ENCODE measurements around the gene SLC51B.
A peak's percentile ranks its signal among the peaks of the same experiment; 100 is the strongest.
"Not testable (repeated sequence)": the region's sequence is repeated elsewhere in the genome, so short reads cannot be mapped to it uniquely, and the experiment has no call there.

The SLC51B gene

DNA sequence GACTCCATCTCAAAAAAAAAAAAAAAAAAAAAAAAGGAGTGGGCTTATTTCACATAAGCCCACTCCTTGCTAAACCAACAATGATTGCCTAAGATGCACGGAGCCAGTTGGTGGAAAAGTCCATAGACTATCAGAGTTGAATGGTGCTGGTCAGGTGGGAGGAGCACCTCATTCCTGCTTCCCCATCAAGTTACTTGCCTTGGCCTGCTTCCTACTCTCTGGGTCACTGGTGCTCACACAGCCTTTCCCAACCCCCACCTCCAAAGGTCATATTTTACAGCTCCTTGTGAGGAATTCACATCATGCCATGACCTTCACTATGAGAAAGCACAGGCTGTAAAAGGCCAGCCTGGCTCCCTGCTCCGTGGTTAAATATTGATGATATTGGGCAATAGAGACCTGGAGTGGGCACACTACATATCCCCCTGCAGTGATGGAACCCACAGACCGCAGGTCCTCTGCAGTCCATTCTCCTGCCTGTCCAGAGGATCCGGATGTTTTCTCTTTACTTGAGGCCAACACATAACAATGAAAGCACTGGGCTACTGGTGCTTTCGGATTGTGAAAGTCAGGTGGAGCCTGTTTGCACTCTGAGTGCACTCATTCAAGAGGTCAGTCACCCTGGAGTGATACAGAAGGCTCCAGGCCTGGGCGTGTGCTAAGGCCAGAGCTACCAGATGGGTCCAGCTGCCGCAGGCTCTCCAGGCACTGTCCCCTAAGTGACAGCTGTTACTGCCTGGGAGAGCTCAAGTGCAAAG lies at the start of gene SLC51B:
TSS of gene SLC51B (plus strand) at position 664 of the 758 bp plus-strand sequence. CDS start 4,618 bp downstream, outside the sequence.
- DNase-seq = no peak

DNA sequence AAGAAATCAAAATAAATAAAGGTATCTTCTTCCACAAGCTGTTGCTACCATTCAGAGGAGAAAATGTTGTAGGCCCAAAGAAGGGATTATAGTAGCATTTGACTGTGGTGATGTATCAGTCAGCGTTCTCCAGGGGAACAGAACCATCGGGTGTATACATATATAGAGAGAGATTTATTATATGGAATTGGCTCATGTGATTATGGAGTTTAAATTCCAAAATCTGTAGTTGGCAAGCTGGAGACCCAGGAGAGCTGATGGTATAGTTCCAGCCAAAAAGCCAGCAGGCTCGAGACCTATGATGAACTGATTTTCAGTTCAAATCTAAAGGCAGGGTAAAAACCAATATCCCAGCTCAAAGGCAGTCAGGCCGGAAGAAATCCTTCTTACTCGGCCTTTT lies 48.1 kb upstream of the SLC51B start:
- DNase-seq = no peak

DNA sequence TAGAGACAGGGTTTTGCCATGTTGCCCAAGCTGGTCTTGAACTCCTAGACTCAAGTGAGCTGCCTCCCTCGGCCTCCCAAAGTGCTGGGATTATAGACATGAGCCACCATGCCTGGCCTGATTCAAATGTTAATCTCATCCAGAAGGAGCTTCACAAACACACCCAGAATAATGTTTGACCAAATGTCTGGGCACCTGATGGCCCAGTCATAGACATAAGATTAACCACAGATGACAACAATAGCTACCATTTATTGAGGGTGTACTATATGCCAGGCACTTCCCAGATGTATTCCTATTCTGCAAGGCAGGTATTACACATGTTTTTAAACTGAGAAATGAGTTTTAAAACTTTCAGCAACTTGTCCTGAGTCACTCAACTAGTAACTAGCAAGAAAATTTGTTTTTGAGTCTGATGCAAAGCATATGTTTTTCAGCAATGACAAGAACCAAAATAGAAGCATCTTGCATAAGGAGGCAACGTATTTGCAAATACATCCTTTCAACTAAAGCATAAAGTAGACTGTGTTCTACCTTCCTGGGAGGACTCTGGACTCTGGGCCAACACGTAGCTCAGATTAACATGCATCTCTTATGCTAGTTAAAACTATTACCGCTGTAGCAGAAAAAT lies 47.3 kb upstream of the SLC51B start:
- DNase-seq = no peak

DNA sequence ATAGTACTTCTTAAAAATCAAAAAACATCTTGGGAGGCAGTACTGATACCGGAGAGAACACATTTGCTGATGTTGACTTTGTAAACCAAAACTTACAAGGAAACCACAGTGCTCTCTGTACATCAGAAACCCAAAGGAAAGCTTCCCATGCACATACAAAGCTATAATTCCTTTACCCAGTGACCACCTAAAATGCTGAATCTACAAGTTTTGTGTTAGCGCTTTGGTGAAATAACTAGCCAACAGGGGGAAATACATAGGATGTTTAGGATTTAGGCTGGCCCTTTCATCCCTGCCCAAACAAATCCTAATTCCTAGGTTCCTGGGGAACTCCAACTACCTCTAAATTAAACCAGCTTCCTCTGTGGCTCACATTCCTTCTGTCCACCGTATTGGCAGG lies 40.2 kb upstream of the SLC51B start:
- DNase-seq = no peak

DNA sequence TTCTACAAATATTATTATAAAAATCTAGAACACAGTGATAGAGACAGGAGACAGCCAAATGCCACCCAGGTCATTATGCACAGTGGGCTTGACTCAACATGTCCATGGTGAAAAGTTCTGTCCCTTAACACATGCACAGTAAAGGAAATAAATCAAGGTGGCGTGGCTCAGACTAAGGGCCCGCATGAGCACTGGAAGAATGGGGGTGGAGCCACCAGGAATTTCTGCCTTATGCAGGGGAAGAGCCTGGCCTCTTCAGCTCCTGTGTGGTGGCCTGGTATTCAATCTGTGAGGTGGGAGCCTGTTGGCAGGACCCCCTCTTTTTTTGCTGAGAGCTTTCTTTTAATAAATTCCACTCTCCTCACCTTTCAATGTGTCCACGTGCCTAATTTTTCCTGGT lies 38.3 kb upstream of the SLC51B start:
- DNase-seq = no peak

DNA sequence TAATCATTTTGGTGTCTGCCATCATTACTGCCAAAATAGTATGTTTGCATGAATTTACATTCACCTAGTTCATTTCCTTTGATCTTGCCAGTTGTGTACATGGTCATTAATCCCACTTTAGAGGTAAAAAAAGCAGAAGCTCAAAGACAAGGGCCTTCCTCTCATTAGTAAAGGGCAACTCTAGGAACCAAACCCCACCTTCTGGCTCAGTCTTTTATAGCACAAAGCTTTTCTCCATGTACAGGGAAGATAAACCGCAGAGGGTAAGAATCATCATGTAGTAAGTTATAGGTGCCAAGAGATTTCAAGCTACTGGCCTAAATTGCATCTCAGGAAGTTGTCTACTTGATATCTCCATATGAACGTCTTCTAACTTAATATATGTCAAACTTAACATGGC lies 36.2 kb upstream of the SLC51B start:
- DNase-seq = no peak

DNA sequence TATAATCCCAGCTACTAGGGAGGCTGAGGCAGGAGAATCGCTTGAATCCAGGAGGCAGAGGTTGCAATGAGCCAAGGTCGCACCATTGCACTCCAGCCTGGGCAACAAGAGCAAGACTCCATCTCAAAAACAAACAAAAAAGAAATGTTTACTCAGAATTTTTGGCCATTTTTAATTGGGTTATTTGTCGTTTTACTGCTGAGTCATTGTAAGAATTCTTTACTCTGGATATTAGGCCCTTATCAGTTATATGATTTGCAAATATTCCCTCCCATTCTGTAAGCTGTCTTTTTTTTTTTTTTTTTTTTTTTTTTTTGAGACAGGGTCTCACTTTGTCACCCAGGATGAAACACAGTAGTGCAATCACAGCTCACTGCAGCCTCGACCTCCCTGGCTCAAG lies 34.0 kb upstream of the SLC51B start:
- not testable (repeated sequence) for DNase-seq

DNA sequence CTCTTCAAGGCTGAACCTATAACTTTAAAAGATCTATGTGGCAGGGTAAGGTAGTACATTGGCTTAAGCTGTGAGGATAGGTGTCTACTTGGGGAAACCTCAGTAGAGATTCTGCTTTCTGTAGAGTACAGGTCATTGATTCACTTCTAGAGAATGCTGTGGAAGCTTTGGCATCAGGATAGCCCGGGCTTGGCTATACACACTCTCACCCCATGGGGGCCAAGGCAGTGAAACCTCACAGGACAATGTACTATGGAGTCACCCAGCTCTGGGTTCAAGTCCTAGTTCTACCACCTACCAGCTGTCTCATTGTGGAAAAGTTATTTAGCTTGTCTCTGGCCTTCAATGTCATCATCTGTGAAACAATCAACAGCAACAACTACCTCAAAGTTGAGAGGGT lies 24.8 kb upstream of the SLC51B start:
- DNase-seq = no peak

DNA sequence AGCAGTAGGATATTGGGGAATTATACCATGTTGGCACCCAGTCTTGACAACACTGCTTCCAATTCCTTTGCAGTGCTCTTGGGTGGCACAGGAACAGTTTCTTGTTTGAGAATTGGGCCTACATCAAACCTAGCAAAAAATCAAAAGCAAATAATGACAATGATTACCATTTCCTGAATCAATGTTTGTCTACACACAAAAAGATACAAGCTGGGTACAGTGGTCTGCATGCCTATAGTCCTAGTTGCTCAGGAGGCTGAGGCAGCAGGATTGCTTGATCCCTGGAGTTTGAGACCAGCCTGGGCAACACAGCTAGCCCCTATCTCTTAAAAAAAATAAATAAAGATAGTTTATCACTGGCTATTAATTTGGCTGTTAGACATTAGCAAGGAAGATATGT lies 23.7 kb upstream of the SLC51B start:
- DNase-seq = no peak

DNA sequence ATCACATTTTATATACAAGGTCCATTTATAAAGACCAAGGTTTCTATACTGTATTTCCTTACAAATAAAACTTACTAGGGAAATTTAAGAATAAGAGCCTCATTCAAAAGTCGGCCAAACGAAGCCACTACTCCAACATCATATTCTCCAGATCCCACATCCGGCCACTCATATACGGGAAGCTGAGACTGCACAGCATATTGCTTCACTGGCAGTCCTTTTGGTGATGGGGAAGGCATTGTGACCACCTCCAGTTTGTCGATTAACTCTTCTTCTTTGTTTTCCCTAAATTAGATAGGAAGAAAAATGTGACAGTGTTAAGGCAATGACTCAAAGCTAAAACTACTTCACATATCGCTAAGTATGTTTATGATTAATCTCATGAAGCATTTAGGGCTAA lies 18.4 kb upstream of the SLC51B start:
- DNase-seq = no peak

DNA sequence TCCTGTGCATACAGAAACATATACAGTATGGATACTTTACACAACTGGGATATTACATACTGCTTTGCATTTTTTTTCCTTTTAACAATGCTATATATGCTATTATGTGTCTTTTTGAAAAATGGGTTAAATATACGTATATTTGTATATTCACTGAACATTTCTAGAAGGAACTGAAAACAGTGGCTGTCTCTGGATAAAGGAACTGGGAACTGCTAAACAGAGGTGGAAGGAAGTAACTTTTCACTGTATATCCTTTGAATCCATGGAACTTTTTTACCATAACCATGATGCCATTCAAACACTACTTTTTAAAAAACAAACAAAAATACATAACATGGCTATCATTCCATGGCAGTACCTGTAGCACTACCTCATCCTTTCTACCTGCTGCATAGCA lies 17.6 kb upstream of the SLC51B start:
- no peak for DNase-seq

DNA sequence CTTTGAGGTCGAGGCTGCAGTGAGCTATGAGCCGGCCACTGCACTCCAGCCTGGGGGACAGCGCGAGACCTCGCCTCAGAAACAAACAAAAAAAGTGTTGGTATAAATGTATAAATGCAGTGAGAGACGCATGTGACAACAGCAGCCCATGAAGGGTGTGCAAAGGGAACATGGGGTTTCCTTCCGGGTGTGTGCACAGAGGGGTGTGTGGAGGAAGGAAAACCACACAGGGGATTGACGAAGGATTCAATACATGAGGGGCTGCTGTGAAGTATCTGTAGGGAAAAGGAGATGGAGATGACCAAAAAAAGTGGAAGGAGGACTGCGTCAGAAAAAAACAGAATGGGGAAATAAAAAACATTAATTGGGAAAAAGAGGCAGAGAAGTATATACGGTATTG lies 16.8 kb upstream of the SLC51B start:
- no peak for DNase-seq

DNA sequence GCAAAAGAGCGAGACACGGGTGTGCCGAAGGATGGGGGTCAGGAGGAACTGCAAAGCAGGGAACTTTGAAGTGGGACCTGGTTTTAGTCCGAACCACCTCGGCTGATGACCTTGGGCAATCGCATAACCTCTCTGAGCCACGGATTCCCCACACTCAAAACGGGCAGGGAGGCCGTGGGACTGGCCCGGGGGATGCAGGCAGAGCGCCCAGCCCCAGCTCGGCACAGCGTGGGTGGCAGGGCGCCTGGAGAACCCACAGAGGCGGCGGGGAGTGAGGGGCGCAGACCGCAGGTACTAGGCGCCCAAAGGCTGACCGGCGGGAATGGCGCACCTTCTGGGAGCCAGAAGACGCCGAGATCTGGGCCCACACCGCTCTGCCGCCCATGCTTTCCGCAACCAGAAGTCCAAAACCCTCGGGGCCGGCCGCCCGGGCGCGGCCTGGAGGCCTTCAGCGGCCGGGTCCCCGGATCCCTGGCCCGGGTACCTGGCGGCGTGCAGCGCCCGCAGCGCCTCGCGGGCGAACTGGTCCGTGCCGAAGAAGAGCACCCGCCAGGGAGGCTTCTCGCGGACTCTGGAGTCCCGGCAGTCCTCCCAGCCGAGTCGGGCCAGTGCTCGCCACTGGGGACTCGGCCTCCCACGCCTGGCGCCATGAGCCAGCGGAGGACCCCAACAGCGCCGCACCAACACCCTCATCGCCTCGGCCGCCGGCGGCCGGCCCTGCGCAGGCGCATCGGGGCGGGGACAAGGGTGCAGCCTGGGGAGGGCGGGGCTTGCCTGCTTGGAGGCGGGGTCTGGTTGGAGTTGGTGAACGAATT lies 16.1 kb upstream of the SLC51B start, which contains the start of gene MTFMT:
TSS of gene MTFMT (minus strand) at position 719 of the 815 bp plus-strand sequence. CDS start at position 693, 26 bp downstream.
- DNase-seq = peak; percentile 7

DNA sequence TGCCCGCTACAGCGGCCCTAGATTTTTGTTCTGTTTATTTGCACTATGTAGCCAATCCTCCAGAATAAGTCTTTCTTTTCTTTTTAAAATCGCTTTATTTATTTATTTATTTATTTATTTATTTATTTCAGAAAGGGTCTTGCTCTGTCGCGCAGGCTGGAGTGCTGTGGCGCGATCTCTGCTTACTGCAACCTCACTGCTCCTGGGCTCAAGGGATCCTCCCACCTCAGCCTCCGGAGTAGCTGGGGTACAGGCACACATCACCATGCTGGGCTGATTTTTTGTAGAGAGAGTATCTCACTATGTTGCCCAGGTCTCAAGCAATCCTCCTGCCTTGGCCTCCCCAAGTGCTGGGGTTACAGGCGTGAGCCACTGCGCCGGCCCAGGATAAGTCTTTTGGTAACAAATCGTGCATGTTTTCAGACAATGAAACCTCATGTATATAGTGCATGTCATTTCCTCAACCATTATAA lies 15.4 kb upstream of the SLC51B start:
- no peak for DNase-seq

DNA sequence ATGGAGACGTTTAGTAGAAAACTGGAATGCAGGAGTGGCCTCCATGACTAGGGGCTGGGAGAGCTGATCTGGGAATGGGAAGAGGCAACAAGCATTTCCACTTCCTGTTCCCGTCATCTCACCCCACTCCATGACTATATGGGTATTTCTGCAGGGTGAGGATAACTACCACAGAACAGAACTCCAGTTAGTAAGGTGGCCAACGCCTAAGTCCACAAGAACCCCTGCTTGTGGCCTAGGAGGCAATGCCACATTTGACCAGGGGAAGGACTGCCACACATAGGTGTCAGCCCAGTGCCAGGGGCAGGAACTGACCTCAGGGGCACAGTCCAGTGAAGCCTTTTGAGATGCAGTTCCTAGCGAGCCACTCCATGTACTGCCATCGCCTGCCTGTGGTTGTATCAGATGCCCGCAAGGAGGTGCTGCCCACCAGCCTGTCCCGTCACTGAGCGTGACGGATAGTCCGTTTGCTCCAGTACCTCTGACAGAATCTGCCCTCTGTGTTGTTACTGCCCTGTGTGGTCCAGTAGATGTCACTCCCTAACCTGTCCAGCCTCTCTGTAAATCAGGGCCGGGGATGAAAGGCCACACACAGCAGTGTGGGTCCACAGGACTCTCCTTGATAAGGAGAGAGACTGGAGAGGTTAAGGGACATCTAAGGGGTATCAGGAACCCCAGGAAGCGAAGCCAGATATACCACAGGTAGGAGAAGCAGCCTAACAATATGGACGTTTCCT lies 12.2 kb upstream of the SLC51B start:
- DNase-seq = no peak

DNA sequence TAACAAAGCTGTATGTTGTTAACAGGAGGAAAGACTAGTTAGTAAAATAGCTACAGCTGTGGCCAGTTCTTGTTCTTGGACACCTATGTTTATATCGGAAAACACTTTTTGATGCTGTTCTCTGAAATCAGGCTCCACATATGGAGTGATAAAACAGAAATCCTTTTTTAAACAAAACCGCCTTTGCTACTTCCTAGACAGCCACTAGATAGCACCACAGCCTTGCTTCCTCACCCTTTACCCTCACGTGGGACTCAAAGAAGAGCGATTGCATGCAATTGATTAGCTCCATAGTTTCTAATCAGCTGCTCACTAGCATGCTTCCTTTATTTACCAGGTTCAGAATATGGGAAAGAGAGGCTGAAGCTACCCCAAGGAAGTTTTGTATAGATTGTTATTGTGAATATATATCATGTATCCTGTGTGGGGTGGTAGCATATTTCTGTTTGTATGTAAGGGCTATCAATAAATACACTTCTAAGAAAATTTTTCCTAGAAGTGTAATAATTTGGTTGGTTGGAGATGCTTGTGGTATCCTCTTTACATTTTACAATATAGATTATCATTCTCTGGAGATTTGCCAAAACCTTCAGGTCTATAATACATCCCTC lies 11.4 kb upstream of the SLC51B start:
- DNase-seq = no peak

DNA sequence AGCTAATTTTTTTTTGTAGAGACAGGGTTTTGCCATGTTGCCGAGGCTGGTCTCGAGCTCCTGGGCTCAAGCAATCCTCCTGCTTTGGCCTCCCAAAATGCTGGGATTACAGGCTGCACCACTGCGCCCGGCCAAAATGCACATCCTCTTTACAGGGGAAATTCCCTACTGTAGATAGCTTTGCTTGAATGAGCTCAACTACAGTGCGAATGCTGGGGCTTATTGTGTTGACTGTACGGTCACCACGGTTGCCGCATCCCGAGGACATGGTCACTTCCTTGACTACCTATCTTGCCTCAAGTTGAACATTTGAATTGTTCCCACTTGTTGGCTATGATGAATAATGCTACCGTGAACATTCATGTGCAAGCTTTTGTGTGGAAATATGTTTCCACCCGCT lies 10.5 kb upstream of the SLC51B start:
- no peak for DNase-seq

DNA sequence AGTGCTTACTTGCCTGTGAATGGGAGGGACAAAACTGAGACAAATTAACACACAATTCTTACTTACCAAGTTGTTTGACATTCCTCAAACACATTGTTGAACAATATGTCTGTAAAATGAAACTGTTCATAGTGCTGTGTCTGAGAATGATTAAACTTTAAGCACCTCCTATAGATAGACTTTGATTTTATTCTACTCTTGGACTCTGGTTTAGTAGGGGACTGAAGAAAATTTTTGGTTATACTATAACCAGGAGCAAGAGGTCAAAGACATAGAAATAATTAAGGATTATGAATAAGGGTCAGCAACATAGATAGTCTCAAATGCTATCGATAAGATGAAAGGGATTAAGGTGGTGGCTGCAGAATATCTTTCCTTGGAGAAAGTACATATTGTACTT lies 7.9 kb upstream of the SLC51B start:
- no peak for DNase-seq

DNA sequence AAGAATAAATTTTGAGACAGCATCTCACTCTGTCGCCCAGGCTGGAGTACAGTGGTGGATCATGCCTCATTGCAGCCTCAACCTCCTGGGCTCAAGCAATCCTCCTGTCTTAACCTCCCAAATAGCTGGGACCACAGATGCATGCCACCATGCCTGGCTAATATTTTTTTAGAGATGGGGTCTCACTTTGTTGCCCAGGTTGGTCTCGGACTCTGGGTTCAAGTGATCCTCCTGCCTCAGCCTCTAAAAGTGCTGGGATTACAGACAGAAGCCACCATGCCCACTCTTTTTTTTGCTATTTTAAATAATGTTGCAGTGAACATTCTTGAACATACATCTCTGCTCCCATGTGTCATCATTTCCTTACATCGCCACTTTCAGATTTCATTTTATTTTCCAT lies 6.8 kb upstream of the SLC51B start:
- DNase-seq = no peak

DNA sequence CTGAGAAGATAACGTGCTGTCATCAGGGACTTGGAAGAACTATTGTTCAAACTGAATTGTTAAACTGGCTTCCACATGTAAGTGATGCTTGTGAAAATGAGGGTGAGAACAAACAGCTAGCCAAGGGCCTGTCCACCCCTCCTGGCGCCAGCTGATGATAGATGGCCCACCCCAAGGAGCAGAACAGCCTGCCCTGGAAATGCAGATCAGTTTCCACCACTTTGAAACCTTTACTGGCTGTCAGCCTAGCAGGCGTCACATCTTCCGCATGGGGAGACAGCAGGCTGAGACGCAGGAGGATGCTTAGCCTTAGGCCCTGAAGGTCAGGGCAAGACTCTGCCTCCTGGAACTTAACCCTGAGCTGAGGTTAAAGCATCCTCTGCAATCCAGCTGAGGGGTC lies 6.4 kb upstream of the SLC51B start:
- DNase-seq = no peak

DNA sequence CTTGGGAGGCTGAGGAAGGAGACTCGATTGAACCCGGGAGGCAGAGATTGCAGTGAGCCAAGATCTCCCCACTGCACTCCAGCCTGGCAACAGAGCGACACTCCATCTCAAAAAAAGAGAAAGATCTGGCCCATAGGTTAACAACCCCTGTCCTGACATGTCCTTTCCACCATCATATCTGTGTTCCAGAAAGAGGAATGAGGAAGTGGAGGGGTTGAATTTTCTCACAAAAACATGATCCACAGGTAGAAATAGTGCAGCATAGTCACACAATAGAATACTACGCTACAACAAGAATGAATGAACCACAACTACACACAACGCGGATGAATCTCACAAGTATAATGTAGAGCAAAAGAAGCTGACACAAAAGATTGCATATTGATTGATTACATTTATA lies 4.7 kb upstream of the SLC51B start:
- no peak for DNase-seq

DNA sequence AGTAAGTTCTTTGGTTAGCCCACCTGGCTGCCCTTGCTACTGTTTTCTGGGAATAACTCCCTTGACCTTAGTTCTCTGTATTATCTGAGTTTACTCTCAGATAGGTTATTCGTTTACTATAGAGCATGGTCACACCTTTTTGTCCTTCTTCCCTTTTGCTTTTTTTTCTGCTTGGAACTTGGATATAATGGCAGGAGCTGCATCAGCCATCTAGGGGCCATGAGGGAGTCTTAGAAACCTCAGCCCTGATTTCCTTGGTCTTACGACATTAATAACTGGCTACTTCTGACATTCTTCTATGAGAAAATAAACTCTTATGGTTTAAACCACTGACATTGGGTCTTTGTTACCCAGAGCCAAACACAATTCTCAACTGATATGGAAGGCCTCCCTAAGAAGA lies 3.4 kb upstream of the SLC51B start:
- DNase-seq = no peak

Measured in NCI-H2029 (cell line).